GM18502 (cell line): Measurements from ENCODE around the gene ADH5.
"Not testable (repeated sequence)": the region's sequence is repeated elsewhere in the genome, so short reads cannot be mapped to it uniquely, and the experiment has no call there.

ENCODE experiments used
- ATAC-seq: cut with Tn5 transposase; IDR thresholded peaks from one replicate; pipeline ENCODE4 v1.9.1; 2021; ENCODE audit warnings: mild to moderate bottlenecking; ENCODE audit not compliant: unreplicated experiment, poor library complexity

ADH5 gene

DNA sequence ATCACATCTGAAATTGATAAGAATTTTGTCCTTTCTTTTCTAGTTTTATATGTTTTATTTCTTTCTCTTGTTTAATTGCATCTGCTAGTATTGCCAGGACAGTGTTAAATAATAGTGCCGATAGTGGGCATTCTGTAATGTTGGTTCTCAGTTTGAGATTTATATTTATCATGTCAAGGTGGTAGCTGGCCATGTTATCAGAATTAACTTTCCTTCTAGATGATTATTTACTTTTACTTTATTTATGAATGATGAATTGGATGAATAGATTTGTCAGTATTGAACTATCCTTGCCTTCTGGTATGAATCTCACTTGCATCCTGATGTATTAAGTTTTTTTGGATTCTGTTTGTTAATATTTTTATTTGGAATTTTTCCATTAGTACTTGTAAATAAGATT, 50.4 kb downstream of the ADH5 start:
- no peak for ATAC-seq

DNA sequence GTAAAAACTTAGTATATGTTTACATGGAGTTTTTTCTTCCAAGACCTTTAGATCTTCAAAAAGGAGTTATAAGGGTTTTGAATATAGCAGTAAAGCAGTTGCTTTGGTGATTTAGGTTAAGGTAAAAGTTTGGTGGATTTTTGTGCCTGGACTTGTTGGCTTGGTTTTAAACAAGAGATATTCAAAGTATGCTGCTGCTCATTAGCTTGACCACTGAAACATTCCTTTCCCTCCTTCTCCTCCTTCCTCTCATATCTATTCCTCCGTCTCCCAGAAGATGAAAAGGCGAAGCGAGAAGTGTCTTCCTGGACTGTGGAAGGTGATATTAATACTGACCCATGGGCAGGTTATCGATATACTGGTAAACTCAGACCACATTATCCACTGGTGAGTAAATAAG, 54.6 kb downstream of the ADH5 start:
- no peak for ATAC-seq

DNA sequence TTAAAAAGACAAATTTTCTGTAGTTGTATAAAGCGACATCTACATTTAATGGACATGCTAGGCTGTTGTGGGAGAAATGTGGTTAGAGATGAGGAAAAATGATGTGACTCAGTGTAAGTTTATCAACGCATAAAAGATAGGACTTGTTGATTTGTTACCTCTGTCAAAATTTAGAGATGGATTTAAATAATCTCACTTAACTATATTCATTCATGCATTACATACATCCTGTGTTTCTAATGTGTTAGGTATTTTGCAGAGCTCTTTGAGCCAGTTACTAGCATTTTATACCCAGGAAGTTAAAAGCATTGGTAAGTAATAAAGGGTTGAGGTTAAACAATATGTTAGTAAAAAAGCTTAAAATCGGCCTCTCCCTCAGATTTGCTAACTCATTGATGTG, 58.7 kb downstream of the ADH5 start:
- no peak for ATAC-seq

DNA sequence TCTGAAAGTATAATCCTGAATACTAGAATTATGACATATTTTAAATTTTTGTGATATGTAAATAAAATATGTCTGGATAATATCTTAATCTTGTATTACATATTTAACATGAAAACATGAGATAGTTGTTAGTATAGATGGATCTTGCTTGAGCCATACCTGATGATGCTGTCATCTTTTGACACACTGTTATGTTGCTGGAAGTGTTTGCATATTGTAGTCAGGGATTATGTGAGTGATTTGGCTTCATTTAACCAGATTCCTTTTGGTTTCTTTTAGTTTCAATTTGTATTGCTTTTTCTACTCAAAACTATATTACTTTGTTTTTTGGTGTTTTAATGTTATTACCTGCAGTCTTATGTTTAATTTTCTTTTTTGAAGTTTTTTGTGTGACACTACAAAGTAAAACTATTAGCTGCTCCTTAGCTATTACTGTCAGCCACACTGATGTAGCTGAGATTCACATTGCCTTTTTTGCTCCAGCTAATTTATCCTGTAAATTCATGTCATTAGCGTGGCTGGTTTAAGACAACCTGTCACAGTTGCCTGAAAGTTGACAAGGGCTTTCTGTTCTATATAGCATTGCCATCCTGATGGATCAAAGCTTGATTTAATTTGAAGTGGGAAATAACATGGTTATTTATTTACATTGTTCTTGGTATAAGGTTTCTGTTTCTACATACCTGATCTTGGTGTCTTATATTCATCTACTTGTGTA, 59.4 kb downstream of the ADH5 start:
- ATAC-seq: peak; percentile 58

DNA sequence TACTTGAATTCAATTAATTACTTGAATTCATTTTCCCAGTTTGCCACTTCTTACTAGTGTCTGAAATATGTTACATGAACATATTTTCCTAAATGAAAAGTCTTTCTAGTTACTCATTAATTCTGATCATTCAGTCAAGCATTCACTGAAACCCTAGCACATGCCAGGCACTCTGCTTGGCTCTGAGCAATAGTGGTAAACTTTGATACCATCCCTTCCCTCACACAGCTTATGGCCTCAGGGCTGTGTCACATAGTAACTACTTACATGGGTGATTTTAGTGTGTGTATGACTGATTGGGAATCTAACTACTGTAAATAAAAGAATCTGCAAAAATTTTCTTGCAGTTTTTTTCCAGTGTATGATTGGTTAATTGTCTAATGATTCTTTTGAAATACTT, 60.4 kb downstream of the ADH5 start:
- peak; percentile 54 for ATAC-seq

- ATAC-seq: no peak
These were observed 61.3 kb downstream of the ADH5 start for GRCh38 chr4:99027304-99027703.

DNA sequence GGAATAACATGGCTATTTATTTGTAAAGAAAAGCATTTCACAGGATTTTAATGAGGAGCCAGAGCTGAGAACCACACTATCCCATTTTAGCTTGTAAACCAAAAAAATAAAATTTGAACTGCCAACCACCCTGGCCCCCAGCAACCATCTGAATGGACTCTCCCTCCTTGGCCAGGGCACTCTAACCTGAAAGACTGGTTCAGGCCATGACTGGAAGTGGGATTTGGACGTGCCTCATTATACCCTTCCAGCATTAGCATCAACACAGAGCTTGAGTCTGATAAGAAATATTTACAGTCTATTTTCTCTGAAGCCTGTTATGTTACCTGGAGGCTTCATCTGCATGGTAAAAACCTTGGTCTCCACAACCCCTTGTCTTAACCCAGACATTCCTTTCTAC, 63.1 kb downstream of the ADH5 start:
- no peak for ATAC-seq

DNA sequence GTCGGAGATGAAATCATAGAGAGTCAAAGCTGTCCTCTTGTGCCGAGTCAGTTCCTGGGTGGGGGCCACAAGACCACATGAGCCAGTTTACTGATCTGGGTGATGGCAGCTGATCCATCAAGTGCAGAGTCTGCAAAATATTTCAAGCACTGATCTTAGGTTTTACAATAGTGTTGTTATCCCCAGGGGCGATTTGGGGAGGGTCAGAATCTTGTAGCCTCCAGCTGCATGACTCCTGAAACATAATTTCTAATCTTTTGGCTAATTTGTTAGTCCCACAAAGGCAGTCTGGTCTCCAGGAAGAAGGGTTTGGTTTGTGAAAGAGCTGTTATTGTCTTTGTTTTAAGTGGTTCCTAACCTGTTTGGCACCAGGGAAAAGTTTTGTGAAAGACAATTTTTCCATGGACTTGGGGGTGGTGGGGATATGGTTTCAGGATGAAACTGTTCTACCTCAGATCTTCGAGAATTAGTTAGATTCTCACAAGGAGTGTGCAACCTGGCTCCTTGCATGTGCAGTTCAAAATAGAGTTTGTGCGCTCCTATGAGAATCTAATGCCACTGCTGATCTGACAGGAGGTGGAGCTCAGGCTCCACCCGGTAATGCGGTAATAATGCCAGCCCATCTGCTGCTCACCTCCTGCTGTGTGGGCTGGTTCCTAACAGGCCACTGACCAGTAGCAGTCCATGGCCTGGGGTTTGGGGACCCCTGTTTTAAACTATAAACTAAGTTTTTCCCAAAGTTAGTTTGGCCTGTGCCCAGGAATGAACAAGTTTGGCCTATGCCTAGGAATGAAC, 63.9 kb downstream of the ADH5 start:
- no peak for ATAC-seq

- not testable (repeated sequence) for ATAC-seq
These were observed 64.8 kb downstream of the ADH5 start for GRCh38 chr4:99023800-99024251.

GRCh38 chr4:99022566-99022965, 66.0 kb downstream of the ADH5 start:
- ATAC-seq: no peak

DNA sequence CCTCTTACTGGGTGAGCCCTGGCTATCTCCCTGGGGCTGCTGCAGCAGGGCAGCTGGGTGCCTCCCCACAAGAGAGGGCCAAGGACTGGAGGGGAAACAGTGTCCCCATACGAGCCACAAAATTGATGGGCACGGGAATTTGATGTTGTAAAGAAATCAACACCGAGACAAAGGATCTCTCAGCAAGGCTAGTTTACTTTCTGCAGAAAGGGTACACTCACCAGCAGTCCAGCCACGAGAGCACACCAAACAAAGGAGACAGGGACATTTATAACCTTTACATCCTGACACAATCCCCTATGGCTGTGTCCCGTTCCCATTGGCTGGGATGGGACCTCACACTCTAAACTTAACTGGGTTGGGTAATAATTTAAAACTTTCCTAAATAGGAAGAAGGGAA, 67.2 kb downstream of the ADH5 start:
- ATAC-seq: no peak
